ENCODE measurements around the gene TSGA10IP.

GRCh38 chr11:65958774-65959420 is 13.6 kb downstream of the TSGA10IP start:
- TF ChIP-seq CTCF (conservative IDR thresholded peaks at IDR 0.05) (no peak), EZH2 (IDR thresholded peaks at IDR 0.05; ENCODE audit: low read depth) (no peak)

All from PC-9 (cell line).